ENCODE data around the gene TMC5.

The TMC5 gene

DNA sequence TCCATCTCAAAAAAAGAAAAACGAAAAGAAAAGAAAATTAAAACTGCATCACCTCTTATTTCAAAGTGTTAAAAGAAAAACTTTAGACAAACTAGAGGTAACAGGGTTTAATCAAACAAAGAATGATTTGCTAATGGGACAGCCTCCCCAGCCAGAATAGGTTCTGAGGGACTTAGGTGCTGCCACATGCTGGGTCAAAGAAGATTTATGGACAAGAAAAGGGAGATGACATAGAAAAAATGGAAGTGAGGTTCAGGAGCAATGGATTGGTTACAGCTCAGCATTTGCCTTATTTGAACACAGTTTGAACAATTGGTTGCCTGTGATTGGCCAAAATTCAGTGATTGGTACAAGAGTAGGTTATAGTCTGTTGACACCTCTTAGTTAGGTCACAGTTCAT lies 21.1 kb downstream of the TMC5 start:
- peaks cover 17% of the 10 kb centered on the region for H3K27me3 ChIP-seq
- H3K27ac ChIP-seq: no peak overlapping the region
- H3K9me3 ChIP-seq: no peaks in the 10 kb centered on the region
- no peak overlapping the region for H3K4me3 ChIP-seq (ENCODE audit: low read depth in 1 of 2, low read length in 1 of 2)
- H3K4me1 ChIP-seq (ENCODE audit: control insufficient read depth in 1 of 2, insufficient read depth in 1 of 2, low read depth in 1 of 2, low read length in 1 of 2): peaks cover 0 to under 1% of the 10 kb centered on the region in 2 experiments
- TF ChIP-seq, protein P1, sequence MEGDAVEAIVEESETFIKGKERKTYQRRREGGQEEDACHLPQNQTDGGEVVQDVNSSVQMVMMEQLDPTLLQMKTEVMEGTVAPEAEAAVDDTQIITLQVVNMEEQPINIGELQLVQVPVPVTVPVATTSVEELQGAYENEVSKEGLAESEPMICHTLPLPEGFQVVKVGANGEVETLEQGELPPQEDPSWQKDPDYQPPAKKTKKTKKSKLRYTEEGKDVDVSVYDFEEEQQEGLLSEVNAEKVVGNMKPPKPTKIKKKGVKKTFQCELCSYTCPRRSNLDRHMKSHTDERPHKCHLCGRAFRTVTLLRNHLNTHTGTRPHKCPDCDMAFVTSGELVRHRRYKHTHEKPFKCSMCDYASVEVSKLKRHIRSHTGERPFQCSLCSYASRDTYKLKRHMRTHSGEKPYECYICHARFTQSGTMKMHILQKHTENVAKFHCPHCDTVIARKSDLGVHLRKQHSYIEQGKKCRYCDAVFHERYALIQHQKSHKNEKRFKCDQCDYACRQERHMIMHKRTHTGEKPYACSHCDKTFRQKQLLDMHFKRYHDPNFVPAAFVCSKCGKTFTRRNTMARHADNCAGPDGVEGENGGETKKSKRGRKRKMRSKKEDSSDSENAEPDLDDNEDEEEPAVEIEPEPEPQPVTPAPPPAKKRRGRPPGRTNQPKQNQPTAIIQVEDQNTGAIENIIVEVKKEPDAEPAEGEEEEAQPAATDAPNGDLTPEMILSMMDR (IDR thresholded peaks at IDR 0.05): no peak
- no peaks in the 10 kb centered on the region for H3K36me3 ChIP-seq

DNA sequence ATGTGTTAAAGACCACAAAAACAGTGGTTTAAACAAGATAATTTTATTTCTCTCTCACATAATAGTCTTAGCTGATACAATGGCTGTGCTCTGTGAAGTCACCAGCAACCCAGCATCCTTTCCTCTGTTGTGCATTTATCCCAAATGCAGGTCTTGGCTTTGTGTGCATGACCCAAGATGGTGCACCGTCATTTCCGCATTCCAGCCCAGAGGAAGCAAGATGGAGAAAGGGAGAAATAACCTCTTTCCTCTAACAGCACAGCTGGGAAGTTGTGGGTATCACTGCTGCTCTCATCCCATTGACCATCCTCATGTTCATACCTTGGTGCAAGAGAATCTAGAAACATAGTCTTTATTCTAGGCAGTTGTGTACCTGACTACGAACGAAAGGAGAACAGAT lies 21.8 kb downstream of the TMC5 start:
- Histone ChIP-seq H3K27me3 (peaks cover 17% of the 10 kb centered on the region), H3K27ac (no peak overlapping the region), H3K4me1 (ENCODE audit: control insufficient read depth in 1 of 2, insufficient read depth in 1 of 2, low read depth in 1 of 2, low read length in 1 of 2) (no peaks in the 10 kb centered on the region), H3K9me3 (no peaks in the 10 kb centered on the region), H3K36me3 (no peaks in the 10 kb centered on the region), H3K4me3 (ENCODE audit: low read depth in 1 of 2, low read length in 1 of 2) (no peak overlapping the region)
- TF ChIP-seq, protein P1 (IDR thresholded peaks at IDR 0.05): no peak

DNA sequence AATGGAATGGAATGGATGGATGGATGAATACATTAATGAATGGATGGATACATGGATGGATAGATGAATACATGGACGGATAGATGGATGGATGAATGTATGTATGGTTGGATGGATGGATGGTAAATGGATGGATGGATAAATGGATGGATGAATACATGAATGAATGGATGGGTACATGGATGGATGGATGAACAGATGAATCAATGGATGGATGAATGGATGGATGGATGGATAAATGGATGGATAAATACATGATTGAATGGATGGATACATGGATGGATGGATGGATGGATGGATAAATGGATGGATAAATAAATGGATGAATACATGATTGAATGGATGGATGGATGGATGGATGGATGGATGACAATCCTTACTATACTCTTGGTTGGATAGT lies 26.0 kb downstream of the TMC5 start:
- Histone ChIP-seq H3K27ac (no peak overlapping the region), H3K9me3 (no peaks in the 10 kb centered on the region), H3K4me1 (ENCODE audit: control insufficient read depth in 1 of 2, insufficient read depth in 1 of 2, low read depth in 1 of 2, low read length in 1 of 2) (no peaks in the 10 kb centered on the region), H3K27me3 (peaks cover 21% of the 10 kb centered on the region), H3K36me3 (no peaks in the 10 kb centered on the region), H3K4me3 (ENCODE audit: low read depth in 1 of 2, low read length in 1 of 2) (no peak overlapping the region)
- TF ChIP-seq, protein P1 (IDR thresholded peaks at IDR 0.05): no peak

DNA sequence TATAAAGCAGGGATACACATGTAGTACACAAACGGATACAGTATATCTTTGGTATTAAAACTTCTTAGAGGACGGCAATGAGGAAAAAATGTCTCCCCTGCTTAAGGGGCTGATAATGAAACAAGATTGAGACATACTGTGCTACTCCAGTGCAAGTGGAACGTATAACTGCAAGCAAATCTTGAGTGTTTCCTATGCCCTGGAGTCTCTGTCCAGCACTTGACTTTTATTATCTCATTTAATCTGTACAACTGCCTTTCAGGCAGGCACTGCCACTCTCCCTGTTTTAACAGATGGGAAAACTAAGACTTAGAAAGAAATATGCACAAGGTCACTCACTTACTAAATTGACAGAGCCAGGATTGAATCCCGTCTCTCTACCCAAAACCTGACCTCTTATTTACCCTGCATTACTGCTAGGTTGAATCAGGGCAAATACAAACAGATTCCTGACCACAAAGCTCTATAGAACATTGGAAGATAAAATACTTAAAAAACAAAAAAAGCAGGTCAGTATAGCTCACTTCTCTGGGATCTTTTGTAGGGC lies 28.7 kb downstream of the TMC5 start:
- no peaks in the 10 kb centered on the region for H3K36me3 ChIP-seq
- peaks cover 11% of the 10 kb centered on the region for H3K27me3 ChIP-seq
- TF ChIP-seq, protein P1 (IDR thresholded peaks at IDR 0.05): no peak
- H3K27ac ChIP-seq: no peak overlapping the region
- no peaks in the 10 kb centered on the region for H3K4me1 ChIP-seq (ENCODE audit: control insufficient read depth in 1 of 2, insufficient read depth in 1 of 2, low read depth in 1 of 2, low read length in 1 of 2)
- no peak overlapping the region for H3K4me3 ChIP-seq (ENCODE audit: low read depth in 1 of 2, low read length in 1 of 2)
- no peaks in the 10 kb centered on the region for H3K9me3 ChIP-seq

DNA sequence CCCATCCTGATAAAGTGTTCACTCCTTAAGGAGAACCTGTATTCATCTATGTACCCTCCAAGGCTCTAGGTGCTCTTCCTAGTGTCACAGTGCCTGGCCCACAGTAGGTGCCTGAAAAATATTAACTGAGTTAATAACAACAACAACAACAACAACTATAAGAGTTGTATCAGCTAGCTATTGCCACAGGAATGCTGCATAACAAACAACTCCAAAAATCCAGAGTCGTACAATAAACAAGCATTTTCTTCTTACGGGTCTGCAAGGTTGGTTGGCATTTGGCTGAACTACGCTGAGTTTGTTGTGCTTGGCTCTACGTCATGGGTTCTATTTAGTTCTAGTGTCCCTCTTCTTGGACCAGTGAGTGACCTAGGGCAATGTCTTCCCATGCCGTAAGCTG lies 29.2 kb downstream of the TMC5 start:
- no peaks in the 10 kb centered on the region for H3K4me1 ChIP-seq (ENCODE audit: control insufficient read depth in 1 of 2, insufficient read depth in 1 of 2, low read depth in 1 of 2, low read length in 1 of 2)
- no peaks in the 10 kb centered on the region for H3K9me3 ChIP-seq
- peaks cover 11% of the 10 kb centered on the region for H3K27me3 ChIP-seq
- H3K4me3 ChIP-seq (ENCODE audit: low read depth in 1 of 2, low read length in 1 of 2): no peak overlapping the region
- no peaks in the 10 kb centered on the region for H3K36me3 ChIP-seq
- H3K27ac ChIP-seq: no peak overlapping the region
- TF ChIP-seq, protein P1 (IDR thresholded peaks at IDR 0.05): no peak

DNA sequence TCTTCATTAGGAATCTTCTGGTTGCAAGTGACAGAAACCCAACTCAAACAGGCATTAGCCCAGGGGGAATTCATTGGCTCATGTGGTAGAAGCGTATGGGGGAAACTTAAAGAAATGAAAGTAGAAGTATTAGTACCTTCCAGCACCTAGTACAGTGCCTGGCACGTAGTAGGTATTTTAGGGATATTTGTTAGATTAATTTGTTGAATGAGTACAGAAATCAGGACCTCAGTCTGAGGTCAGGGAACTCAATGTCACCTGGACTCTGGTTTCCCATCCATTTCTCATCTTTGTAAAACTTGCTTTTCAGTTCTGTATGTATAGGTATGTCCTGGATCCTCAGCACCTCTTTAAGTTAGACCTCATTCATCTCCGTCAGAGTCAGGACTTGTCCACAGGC lies 32.5 kb downstream of the TMC5 start:
- no peaks in the 10 kb centered on the region for H3K4me1 ChIP-seq (ENCODE audit: control insufficient read depth in 1 of 2, insufficient read depth in 1 of 2, low read depth in 1 of 2, low read length in 1 of 2)
- H3K36me3 ChIP-seq: no peaks in the 10 kb centered on the region
- peaks cover 11% of the 10 kb centered on the region for H3K27me3 ChIP-seq
- TF ChIP-seq, protein P1 (IDR thresholded peaks at IDR 0.05): no peak
- H3K4me3 ChIP-seq (ENCODE audit: low read depth in 1 of 2, low read length in 1 of 2): no peak overlapping the region
- no peaks in the 10 kb centered on the region for H3K9me3 ChIP-seq
- no peak overlapping the region for H3K27ac ChIP-seq

All from neutrophil (primary cell).